GM21381 (cell line): ENCODE results near the gene FBXW7.
A peak's percentile ranks its signal among the peaks of the same experiment; 100 is the strongest.

ENCODE experiments used
- ATAC-seq: cut with Tn5 transposase; IDR thresholded peaks from one replicate; pipeline ENCODE4 v1.9.1; 2021; ENCODE audit warnings: mild to moderate bottlenecking, moderate library complexity; ENCODE audit not compliant: unreplicated experiment

The FBXW7 gene

GRCh38 chr4:152346526-152346925 lies 189.4 kb downstream of the FBXW7 start:
- ATAC-seq, result no peak

GRCh38 chr4:152344001-152344400 lies 191.9 kb downstream of the FBXW7 start:
- ATAC-seq, result no peak

GRCh38 chr4:152342293-152342692 lies 193.6 kb downstream of the FBXW7 start:
- no peak for ATAC-seq

- ATAC-seq, result no peak
Observed at GRCh38 chr4:152340818-152341217, 195.1 kb downstream of the FBXW7 start.

- no peak for ATAC-seq
Observed at GRCh38 chr4:152339576-152339975, 196.3 kb downstream of the FBXW7 start.

GRCh38 chr4:152334931-152335330 lies 201.0 kb downstream of the FBXW7 start:
- ATAC-seq, result no peak

GRCh38 chr4:152331042-152331441 lies 204.8 kb downstream of the FBXW7 start:
- ATAC-seq, result no peak

- ATAC-seq, result no peak
Observed at GRCh38 chr4:152328582-152328981, 207.3 kb downstream of the FBXW7 start.

- no peak for ATAC-seq
Observed at GRCh38 chr4:152327606-152328453, 208.1 kb downstream of the FBXW7 start.

- ATAC-seq, result no peak
Observed at GRCh38 chr4:152325831-152326230, 210.1 kb downstream of the FBXW7 start.

GRCh38 chr4:152323221-152323620 lies 212.7 kb downstream of the FBXW7 start:
- ATAC-seq, result no peak

- no peak for ATAC-seq
Observed at GRCh38 chr4:152322656-152323055, 213.2 kb downstream of the FBXW7 start.

GRCh38 chr4:152321923-152322322 lies 214.0 kb downstream of the FBXW7 start:
- ATAC-seq, result no peak

- no peak for ATAC-seq
Observed at GRCh38 chr4:152321398-152321797, 214.5 kb downstream of the FBXW7 start.

GRCh38 chr4:152316969-152317368 lies 218.9 kb downstream of the FBXW7 start:
- ATAC-seq, result no peak

- ATAC-seq, result no peak
Observed at GRCh38 chr4:152310257-152310656, 225.6 kb downstream of the FBXW7 start.

GRCh38 chr4:152309418-152309817 lies 226.5 kb downstream of the FBXW7 start:
- no peak for ATAC-seq

- ATAC-seq, result no peak
Observed at GRCh38 chr4:152308951-152309350, 226.9 kb downstream of the FBXW7 start.

- no peak for ATAC-seq
Observed at GRCh38 chr4:152307669-152308068, 228.2 kb downstream of the FBXW7 start.

GRCh38 chr4:152306541-152306940 lies 229.4 kb downstream of the FBXW7 start:
- no peak for ATAC-seq

- peak; percentile 89 for ATAC-seq
Observed at GRCh38 chr4:152304220-152304619, 231.7 kb downstream of the FBXW7 start.

- no peak for ATAC-seq
Observed at GRCh38 chr4:152301381-152301780, 234.5 kb downstream of the FBXW7 start.

- ATAC-seq, result no peak
Observed at GRCh38 chr4:152299553-152299952, 236.3 kb downstream of the FBXW7 start.
